HG02938 (cell line): ENCODE data around the gene FAAH2.
"Not testable (repeated sequence)": the region's sequence is repeated elsewhere in the genome, so short reads cannot be mapped to it uniquely, and the experiment has no call there.

Source experiments
- ATAC-seq: cut with Tn5 transposase; IDR thresholded peaks from one replicate; pipeline ENCODE4 v1.9.1; 2021; ENCODE audit warnings: mild to moderate bottlenecking, moderate library complexity; ENCODE audit not compliant: unreplicated experiment

FAAH2 gene, protein sequence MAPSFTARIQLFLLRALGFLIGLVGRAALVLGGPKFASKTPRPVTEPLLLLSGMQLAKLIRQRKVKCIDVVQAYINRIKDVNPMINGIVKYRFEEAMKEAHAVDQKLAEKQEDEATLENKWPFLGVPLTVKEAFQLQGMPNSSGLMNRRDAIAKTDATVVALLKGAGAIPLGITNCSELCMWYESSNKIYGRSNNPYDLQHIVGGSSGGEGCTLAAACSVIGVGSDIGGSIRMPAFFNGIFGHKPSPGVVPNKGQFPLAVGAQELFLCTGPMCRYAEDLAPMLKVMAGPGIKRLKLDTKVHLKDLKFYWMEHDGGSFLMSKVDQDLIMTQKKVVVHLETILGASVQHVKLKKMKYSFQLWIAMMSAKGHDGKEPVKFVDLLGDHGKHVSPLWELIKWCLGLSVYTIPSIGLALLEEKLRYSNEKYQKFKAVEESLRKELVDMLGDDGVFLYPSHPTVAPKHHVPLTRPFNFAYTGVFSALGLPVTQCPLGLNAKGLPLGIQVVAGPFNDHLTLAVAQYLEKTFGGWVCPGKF

DNA sequence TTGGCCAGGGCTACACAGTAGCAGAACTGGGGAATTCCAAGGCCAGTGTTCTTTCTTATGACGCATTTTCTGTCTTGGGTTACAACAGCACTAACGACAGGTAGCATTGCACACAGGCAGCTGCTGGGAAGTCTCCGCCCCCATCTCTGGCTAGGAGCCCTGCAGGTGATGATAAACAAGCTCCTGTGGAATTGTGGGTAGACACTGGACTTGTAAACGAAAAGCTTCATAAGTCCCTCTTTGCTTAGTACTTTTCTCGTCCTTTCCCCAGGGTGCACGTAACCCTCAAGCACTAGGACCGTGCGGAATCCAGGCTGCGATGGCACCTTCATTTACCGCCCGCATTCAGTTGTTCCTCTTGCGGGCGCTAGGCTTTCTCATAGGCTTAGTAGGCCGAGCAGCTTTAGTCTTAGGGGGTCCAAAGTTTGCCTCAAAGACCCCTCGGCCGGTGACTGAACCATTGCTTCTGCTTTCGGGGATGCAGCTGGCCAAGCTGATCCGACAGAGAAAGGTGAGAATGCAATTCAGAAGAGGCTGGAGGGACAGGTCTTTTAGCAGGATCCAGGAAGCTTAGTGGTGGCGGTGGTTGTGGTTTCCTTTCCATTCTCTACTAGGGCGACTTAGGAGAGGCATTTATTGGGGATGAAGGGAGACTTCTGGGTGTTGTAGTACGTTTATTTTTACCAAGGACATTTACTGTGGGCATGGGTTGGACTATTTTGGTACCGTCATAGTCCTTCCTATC, at the start of gene FAAH2:
Gene FAAH2 (plus strand): TSS at position 200 of the 745 bp plus-strand sequence. CDS start 120 bp downstream, at position 320.
- ATAC-seq: peak; percentile 93

DNA sequence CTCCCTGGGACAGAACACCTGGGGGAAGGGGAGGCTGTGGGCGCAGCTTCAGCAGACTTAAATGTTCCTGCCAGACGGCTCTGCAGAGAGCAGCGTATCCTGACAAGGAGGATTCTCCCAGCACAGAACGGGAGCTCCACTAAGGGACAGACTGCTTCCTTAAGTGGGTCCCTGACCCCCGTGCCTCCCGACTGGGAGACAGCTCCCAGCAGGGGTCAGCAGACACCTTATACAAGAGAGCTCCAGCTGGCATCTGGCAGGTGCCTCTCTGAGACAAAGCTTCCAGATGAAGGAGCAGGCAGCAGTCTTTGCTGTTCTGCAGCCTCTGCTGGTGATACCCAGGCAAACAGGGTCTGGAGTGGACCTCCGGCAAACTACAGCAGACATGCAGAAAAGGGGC, 44.5 kb upstream of the FAAH2 start:
- no peak for ATAC-seq

DNA sequence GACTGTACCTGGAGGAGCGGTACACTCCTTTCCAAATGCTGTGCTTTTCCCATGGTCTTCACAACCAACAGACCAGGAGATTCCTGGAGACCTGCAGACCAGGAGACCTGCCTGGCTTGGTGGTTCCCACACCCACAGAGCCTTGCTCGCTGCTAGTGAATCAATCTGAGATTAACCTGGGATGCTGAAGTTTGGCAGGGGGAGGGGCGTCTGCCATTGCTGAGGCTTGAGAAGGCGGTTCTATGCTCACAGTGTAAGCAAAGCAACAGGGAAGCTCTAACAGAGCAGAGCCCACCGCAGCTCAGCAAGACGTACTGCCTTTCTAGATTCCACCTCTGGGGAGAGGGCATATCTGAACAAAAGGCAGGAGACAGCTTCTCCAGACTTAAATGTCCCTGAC, 34.5 kb upstream of the FAAH2 start:
- ATAC-seq: no peak

DNA sequence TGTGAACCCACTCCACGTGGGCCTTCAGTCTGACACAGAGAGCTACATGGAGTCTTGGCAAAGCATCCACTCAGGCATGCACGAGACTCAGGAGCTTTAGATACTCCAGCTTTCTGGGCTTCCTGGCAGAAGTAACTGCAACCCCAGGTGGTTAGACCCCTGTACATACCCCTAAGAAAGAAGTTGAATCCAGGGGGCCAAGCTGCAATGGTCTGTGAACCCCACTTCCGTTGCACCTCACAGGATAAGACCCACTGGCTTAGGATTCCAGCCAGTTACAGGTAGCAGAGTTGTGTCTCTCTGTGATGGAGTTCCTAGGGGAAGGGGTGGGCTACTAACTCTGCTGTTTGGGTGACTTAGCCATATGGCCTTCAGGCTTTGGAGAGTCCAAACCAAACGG, 21.4 kb upstream of the FAAH2 start:
- ATAC-seq: no peak

DNA sequence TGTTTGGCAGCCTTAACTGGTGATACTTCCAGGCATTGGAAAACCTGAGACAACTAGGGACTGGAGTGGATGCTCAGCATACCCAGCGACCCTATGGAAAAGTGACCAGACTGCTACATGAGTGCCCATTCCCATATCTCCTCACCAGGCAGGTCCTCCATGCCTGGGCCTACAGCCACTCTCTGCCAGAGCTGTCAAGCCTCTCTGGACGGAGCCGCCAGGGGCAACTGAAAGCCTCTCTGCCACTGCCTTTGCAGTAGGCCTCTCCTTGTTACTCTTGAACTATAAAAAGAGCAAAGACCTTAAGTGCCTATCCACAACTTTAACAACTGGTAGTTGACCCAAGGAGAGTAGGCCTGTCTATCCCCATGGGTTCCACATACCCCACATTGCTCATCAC, 20.2 kb upstream of the FAAH2 start:
- no peak for ATAC-seq

DNA sequence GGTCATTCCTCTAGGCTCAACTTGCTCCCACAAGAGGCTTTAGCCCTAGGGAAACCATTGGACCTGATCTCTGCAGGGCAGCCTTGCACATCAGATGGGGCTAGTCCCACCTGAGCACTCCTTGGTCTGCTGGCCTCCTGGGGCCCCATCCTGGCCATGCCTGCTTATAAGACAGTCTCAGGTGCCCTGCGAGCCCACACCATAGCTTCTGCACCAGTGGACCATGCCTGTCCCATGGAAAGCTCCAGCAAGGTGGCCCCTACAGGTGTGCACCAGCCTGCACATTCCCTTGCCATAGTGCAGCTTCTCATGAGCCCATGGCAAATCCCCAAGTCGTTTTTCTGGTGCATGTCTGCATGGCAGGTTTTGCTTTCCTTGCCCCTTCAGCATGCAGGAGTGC, 19.6 kb upstream of the FAAH2 start:
- no peak for ATAC-seq

DNA sequence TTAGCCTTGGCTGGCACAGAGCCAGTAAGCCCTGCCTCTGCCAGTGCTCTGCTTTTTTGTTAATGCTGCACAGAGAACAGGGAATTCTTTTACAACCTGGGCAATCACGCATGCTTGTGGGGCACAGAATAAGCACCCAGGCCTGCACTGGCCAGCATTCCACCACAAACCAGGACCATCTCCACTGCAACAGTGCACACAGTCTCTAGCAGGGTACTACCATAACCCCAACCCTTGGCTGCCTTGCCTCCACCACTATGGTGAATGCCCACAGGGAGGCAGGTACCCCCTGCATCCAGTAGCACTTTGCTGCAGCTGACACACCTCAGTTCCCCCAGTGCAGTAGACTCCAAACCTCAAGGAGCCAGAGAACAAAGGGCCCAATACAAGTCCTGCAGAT, 19.2 kb upstream of the FAAH2 start:
- ATAC-seq: no peak

DNA sequence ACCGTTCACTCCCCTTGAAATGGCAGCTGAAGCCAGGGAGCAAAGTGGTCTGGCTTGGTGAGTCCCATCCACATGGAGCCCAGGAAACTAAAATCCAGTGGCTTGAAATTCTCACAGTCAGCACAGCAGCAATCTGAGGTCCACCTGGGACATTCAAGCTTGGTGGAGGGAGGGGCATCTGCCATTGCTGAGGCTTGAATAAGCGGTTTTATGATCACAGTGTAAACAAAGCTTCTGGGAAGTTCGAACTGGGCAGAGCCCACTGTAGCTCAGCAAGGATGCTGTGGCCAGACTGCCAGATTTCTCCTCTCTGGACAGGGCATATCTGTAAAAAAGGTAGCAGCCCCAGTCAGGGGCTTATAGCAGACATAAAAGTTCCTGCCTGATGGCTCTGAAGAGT, 15.5 kb upstream of the FAAH2 start:
- ATAC-seq: no peak

DNA sequence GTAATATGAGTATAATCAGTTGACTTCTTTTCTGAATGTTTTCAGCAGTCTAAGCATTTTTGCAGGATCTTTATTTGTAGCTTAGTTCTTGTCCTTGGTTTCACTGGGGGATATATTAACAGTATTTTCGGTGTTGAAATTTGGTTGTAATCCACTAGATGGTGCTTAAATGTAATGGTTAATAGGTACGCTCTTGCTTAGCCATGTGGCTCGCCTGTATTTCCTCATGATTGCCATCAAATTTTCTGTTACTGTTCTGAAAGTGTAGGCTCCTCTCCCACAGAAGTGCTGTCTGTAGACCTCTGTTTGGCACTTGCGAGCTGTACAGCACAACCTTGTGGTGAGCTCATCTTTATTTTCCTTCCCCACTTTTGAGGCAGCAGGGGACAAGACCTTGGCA, 3.9 kb upstream of the FAAH2 start:
- ATAC-seq: no peak

DNA sequence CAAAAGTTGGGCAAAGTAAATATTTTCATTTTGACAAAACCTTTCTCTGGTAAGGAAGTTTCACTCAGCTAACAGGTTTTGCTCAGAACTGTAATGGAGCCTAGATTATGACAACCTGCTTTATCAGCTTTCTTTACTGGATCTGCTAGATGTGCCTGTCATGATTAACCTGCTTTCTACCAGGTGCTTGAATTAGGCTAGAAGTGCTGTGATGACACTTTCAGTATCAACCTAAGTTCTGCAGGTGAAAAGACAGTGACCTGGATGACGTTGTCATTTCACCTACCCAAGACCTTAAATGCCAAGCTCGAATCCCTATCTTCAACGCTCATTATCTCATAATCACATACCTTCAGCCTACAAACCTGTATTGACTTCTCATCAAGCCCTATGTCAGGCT, 1.5 kb upstream of the FAAH2 start:
- no peak for ATAC-seq

DNA sequence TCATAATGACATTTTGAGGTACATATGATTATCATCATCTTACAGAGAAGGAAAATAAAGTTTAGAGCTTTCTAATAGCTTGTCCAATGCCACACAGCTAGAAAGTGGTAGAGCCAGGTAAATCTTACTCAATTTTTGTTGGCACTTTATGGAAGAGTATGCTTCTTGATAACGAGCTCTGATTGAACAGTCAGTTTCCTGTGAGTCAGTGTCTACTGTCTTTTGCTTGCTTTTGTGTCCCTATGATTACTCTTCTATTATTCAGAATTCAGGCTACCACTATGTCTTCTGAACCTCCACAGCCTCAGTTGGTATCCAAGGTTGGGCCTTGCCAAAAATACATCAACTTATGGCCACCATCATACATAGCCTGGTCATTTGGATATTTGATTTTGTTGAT, 2.6 kb downstream of the FAAH2 start:
- no peak for ATAC-seq

DNA sequence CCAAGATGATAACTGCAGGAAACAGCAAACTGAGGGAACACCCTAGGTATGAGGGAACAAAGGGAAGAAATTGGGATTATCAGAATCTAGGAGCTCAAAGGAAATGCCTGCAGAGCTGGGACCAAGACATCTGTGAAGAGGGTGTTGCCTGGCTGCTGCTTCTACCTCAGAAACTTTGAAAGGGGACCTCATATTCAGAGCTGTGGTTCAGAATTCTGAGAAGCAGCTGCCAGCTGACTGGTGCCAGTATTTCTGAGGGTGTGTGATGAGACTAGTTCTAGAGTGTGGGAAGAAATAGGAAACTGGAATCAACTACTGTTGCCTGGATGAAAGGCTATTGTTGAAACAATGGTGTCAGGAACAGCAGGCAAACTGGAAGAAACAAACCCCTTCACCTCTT, 8.5 kb downstream of the FAAH2 start:
- no peak for ATAC-seq

DNA sequence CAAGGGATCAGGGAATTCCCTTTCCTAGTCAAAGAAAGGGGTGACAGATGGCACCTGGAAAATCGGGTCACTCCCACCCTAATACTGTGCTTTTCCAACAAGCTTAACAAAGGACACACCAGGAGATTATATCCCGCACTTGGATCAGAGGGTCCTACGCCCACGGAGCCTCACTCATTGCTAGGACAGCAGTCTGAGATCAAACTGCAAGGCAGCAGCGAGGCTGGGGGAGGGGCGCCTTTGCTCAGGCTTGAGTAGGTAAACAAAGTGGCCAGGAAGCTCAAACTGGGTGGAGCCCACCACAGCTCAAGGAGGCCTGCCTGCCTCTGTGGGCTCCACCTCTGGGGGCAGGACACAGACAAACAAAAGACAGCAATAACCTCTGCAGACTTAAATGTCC, 9.2 kb downstream of the FAAH2 start:
- ATAC-seq: not testable (repeated sequence)

DNA sequence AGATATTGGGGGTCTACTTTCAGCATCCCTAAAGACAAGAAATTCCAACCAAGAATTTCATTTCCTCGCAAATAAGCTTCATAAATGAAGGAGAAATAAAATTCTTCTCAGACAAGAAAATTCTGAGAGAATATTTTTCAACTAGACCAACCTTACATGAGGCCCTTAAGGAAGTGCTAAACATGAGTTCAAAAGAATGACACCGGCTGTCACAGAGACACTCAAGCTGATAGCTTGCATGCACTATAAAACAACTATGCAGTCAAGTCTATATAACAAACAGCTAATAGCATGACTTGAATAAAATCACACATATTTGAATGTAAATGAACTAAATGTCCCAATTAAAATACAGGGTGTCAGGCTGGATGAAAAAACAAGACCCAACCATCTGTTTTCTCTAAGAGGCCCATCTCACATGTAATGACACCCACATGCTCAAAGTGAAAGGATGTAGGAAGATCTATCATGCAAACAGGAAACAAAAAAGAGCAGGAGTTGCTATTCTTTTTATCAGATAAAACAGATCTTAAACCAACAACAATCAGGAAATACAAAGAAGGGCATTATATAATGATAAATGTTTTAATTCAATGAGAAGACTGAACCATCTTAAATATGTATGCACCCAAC, 27.2 kb downstream of the FAAH2 start:
- no peak for ATAC-seq

DNA sequence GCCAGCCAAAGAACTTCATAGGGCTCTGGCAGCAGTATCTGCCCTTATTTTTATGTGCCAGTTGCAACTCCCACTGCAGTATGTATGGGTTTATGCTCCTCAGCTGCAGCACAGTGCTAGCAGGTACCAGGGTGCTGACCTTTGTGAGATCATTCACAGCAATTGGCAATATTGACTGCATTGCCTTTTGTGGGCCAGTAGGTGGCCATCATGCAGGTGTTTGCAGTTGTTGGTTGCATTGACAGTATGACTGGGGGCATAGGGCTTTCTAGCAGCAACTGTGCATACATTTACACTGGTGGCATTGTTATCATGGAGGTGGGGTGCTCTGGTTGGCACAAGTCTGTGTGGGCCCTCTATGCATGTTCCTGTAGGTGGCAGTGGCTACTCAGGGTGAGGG, 42.5 kb downstream of the FAAH2 start:
- no peak for ATAC-seq

DNA sequence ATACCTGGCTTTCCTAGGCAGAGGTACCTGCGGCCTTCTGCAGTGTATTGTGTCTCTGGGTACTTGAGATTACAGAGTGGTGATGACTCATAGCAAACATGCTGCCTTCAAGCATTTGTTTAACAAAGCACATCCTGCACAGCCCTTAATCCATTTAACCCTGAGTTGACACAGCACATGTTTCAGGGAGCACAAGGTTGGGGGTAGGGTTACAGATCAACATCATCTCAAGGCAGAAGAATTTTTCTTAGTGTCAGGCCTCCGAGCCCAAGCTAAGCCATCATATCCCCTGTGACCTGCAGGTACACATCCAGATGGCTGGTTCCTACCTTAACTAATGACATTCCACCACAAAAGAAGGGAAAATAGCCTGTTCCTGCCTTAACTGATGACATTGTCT, 49.3 kb downstream of the FAAH2 start:
- ATAC-seq: not testable (repeated sequence)

DNA sequence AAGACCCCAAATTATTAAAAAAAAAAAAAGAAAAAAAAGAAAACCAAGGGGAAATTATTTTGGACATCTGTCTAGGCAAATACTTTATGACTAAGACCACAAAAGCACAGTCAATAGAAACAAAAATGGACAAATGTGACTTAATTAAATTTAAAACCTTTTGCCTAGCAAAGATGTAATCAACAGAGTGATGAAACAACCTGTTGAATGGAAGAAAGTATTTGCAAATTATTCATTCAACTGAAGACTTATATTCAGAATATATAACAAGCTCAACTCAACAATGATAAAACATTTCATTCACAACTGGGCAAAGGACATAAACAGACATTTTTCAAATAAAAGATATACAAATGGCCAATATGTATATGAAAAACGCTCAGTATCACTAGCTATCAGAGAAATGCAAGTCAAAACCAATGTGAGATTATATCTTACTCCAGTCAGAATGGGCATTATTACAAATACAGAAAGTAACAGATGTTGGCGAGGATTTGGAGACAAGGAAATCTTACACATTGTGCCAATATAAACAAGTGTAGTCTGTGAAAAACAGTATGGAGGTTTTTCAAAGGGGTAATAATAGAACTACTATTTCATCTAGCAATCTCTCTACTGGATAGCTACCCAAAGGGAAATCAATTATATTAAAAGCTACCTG, 67.1 kb downstream of the FAAH2 start:
- no peak for ATAC-seq

DNA sequence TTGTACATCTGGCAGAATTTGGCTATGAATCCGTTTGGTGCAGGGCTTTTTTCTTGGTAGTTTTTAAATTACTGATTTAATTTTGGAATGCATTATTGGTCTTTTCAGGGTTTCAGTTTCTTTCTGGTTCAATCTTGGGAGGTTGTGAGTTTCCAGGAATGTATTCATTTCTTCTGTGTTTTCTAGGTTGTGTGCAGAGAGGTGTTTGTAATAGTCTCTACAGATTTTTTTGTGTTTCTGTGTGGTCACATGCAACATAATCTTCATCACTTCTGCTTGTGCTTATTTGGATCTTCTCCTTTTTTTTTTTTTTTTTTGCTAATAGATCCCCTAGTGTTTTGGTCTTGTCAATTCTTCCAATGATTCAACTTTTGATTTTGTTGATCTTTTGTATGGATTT, 77.6 kb downstream of the FAAH2 start:
- ATAC-seq: no peak

DNA sequence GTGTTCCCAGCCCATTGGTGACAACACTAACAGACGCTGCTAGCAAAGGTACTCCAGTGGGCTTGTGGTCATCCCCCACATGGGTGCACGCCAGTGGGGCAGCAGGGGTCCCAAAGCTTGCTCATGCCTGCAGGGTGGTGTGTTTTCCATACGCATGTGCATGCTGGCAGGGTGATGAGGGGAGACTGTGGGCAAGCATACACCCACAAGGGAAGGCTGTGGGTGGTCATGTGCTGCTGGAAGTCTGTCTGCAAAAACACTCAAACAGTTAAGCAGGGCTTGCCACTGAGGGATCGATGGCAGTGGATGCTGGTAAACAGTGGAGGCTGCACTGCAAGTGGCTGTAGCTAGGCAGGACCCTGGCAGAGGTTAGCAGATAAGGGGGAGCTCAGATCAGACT, 79.9 kb downstream of the FAAH2 start:
- ATAC-seq: no peak

DNA sequence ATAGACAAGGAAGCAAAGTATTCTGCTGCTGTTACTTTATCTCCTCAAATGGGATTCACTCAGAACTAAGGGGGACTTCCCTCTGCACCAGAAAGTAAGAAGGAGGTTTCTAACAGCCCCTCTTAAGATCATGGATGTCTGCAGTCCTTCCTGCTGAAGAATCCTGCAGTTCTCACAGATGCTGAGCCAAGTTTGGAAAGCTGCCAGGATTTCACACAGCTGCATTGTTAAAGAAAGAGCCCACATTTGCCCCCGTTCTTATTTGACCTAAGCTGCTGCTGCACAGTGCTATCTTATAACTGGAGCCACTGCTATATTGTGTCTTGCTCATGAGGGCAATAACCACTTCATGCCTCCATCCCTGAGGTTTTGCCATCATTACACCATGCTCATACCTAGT, 81.1 kb downstream of the FAAH2 start:
- ATAC-seq: no peak

DNA sequence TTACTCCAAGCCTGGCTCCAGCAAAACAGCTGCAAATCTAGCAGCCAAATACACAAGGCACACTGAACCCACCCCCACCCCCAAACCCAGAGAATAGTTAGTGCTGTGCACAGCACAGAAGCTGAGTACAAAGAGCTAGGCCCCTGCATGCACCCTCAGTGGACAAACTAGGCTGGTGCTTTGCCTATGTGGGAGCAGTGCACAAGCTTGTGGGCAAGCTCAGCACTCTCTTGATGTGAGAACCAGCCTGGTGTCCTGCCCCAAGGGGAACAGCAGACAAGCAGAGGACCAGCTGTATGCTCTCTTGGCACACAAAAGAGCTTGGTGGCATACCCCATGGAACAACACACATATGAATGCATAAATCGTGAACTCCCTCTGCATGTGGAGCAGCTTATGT, 81.7 kb downstream of the FAAH2 start:
- no peak for ATAC-seq
